ENCODE measurements around the gene CREB3L2.

- TF ChIP-seq CTCF (IDR thresholded peaks at IDR 0.05) (no peak), POLR2A (IDR thresholded peaks at IDR 0.05) (no peak)
These were observed 27.2 kb upstream of the CREB3L2 start for GRCh38 chr7:138029126-138029525.
